Loucy (cell line): ENCODE measurements around the gene CDH4.

Experiments used
- H2AFZ ChIP-seq: fragments of 200-600 bp; sonication (generic); 2 replicates; pipeline ENCODE4 v1.6.0; 2016; ENCODE audit warnings: antibody characterized with exemption, mild to moderate bottlenecking, low read length, moderate library complexity
- H3F3A ChIP-seq: fragments of 200-600 bp; 2 replicates; pipeline ENCODE4 v1.6.0; 2016; ENCODE audit warnings: antibody characterized with exemption, low read depth, mild to moderate bottlenecking
- H3K27me3 ChIP-seq: fragments of 200-600 bp; sonication (generic); 2 replicates; pipeline ENCODE4 v1.6.1; 2014; ENCODE audit warnings: low read length, mild to moderate bottlenecking; ENCODE audit not compliant: insufficient read depth, poor library complexity, severe bottlenecking
- H3K36me3 ChIP-seq: fragments of 200-600 bp; sonication (generic); 2 replicates; pipeline ENCODE4 v1.6.1; 2016; ENCODE audit warnings: low read length; ENCODE audit not compliant: insufficient read depth
- H3K4me1 ChIP-seq: fragments of 200-600 bp; sonication (generic); 2 replicates; pipeline ENCODE4 v1.5.1; 2014; ENCODE audit warnings: low read length, mild to moderate bottlenecking; ENCODE audit not compliant: insufficient read depth, poor library complexity, severe bottlenecking
- H3K4me2 ChIP-seq: fragments of 200-600 bp; sonication (generic); 2 replicates; pipeline ENCODE4 v1.6.0; 2014; ENCODE audit warnings: antibody characterized with exemption, low read length, low read depth, mild to moderate bottlenecking; ENCODE audit not compliant: poor library complexity, severe bottlenecking
- H3K4me3 ChIP-seq: fragments of 200-600 bp; sonication (generic); 2 replicates; pipeline ENCODE4 v1.5.1; 2014; ENCODE audit warnings: low read length, mild to moderate bottlenecking, mixed read lengths; ENCODE audit not compliant: poor library complexity, severe bottlenecking
- H3K79me2 ChIP-seq: fragments of 200-600 bp; sonication (generic); 2 replicates; pipeline ENCODE4 v1.6.1; 2014; ENCODE audit warnings: low read length; ENCODE audit not compliant: insufficient read depth
- H3K9ac ChIP-seq: fragments of 200-600 bp; sonication (generic); 2 replicates; pipeline ENCODE4 v1.6.0; 2014; ENCODE audit warnings: mild to moderate bottlenecking, low read depth, low read length, moderate library complexity; ENCODE audit not compliant: poor library complexity, severe bottlenecking
- H3K9me2 ChIP-seq: fragments of 200-600 bp; sonication (generic); replicated peaks from 2 replicates; pipeline ENCODE4 v1.6.1; 2016; ENCODE audit warnings: low read depth, low read length, mixed read lengths
- H3K9me3 ChIP-seq: fragments of 200-600 bp; sonication (generic); 2 replicates; pipeline ENCODE4 v1.6.1; 2014; ENCODE audit warnings: mild to moderate bottlenecking, antibody characterized with exemption, low read length, low read depth; ENCODE audit not compliant: insufficient read depth
- H4K20me1 ChIP-seq: fragments of 200-600 bp; sonication (generic); 2 replicates; pipeline ENCODE4 v1.6.0; 2014; ENCODE audit warnings: antibody characterized with exemption, low read length, mild to moderate bottlenecking; ENCODE audit not compliant: insufficient read depth, poor library complexity, severe bottlenecking
- CTCF ChIP-seq: fragments of 200-600 bp; sonication (generic); conservative IDR thresholded peaks from 2 replicates; pipeline ENCODE4 v1.5.1; 2014; ENCODE audit warnings: mild to moderate bottlenecking, antibody characterized with exemption, low read length
- EZH2phosphoT487 ChIP-seq: fragments of 200-600 bp; IDR thresholded peaks from 2 replicates; pipeline ENCODE4 v1.6.1; 2018; ENCODE audit warnings: antibody characterized with exemption, mild to moderate bottlenecking, moderate library complexity, borderline replicate concordance

CDH4 gene

GRCh38 chr20:61205769-61206168 is 46.3 kb upstream of the CDH4 start:
- no peaks in the 10 kb centered on the region for H3K79me2 ChIP-seq
- no peaks in the 10 kb centered on the region for H4K20me1 ChIP-seq
- no peak for TF ChIP-seq EZH2phosphoT487
- TF ChIP-seq CTCF: no peak
- no peaks in the 10 kb centered on the region for H3K4me1 ChIP-seq
- no peak overlapping the region for H3K4me2 ChIP-seq
- H3K9me3 ChIP-seq: no peaks in the 10 kb centered on the region
- no peaks in the 10 kb centered on the region for H3K27me3 ChIP-seq
- no peak overlapping the region for H3K4me3 ChIP-seq
- H3F3A ChIP-seq: no peaks in the 10 kb centered on the region
- H3K9ac ChIP-seq: no peak overlapping the region
- no peaks in the 10 kb centered on the region for H3K9me2 ChIP-seq
- no peaks in the 10 kb centered on the region for H3K36me3 ChIP-seq
- no peak overlapping the region for H2AFZ ChIP-seq

DNA sequence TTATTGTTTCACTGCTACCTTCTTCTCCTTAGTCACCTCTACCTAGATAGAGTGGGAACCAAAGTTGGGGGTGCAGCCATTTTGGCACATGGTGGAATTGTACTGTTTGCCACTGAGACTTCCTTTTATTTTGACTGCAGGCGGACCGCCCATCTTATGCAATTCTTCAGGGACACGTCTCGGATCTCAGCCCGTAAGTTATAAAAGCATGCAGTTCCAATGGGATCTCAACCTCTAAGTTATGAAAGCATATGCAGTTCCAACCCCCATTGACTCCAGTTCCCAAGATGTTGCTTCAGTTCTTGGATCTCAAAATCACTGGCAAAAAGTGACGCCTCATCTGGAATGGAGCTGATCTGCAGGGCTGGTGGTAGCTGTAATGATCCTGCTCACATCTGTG is 41.2 kb upstream of the CDH4 start:
- Histone ChIP-seq H2AFZ (no peak overlapping the region), H3K27me3 (no peaks in the 10 kb centered on the region), H3K79me2 (no peaks in the 10 kb centered on the region), H3K9ac (no peak overlapping the region), H3K4me2 (no peak overlapping the region), H3K36me3 (no peaks in the 10 kb centered on the region), H3K9me3 (no peaks in the 10 kb centered on the region), H3K4me3 (no peak overlapping the region), H3F3A (no peaks in the 10 kb centered on the region), H3K9me2 (no peaks in the 10 kb centered on the region), H3K4me1 (no peaks in the 10 kb centered on the region), H4K20me1 (no peaks in the 10 kb centered on the region)
- TF ChIP-seq CTCF (no peak), EZH2phosphoT487 (no peak)

GRCh38 chr20:61217848-61218247 is 34.2 kb upstream of the CDH4 start:
- H3K4me2 ChIP-seq: no peak overlapping the region
- no peaks in the 10 kb centered on the region for H3F3A ChIP-seq
- H3K36me3 ChIP-seq: no peaks in the 10 kb centered on the region
- H3K4me1 ChIP-seq: no peaks in the 10 kb centered on the region
- H3K9me2 ChIP-seq: no peaks in the 10 kb centered on the region
- no peak for TF ChIP-seq CTCF
- no peaks in the 10 kb centered on the region for H3K79me2 ChIP-seq
- no peak overlapping the region for H2AFZ ChIP-seq
- no peaks in the 10 kb centered on the region for H3K9me3 ChIP-seq
- no peak overlapping the region for H3K9ac ChIP-seq
- H4K20me1 ChIP-seq: no peaks in the 10 kb centered on the region
- no peak overlapping the region for H3K4me3 ChIP-seq
- no peaks in the 10 kb centered on the region for H3K27me3 ChIP-seq
